ENCODE measurements around the gene NMNAT2.

NMNAT2 gene

GRCh38 chr1:183259924-183260323 is 158.3 kb downstream of the NMNAT2 start:
- intact Hi-C loops (cut with DNase I; ENCODE audit: low total_unique reads): no loop called here
- TF ChIP-seq, protein P1, sequence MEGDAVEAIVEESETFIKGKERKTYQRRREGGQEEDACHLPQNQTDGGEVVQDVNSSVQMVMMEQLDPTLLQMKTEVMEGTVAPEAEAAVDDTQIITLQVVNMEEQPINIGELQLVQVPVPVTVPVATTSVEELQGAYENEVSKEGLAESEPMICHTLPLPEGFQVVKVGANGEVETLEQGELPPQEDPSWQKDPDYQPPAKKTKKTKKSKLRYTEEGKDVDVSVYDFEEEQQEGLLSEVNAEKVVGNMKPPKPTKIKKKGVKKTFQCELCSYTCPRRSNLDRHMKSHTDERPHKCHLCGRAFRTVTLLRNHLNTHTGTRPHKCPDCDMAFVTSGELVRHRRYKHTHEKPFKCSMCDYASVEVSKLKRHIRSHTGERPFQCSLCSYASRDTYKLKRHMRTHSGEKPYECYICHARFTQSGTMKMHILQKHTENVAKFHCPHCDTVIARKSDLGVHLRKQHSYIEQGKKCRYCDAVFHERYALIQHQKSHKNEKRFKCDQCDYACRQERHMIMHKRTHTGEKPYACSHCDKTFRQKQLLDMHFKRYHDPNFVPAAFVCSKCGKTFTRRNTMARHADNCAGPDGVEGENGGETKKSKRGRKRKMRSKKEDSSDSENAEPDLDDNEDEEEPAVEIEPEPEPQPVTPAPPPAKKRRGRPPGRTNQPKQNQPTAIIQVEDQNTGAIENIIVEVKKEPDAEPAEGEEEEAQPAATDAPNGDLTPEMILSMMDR (IDR thresholded peaks at IDR 0.05): no peak

GRCh38 chr1:183255073-183255472 is 163.1 kb downstream of the NMNAT2 start:
- intact Hi-C loops (cut with DNase I; ENCODE audit: low total_unique reads): no loop called here
- TF ChIP-seq, protein P1 (IDR thresholded peaks at IDR 0.05): no peak
- Histone ChIP-seq H3K4me1 (no peaks in the 10 kb centered on the region), H3K36me3 (no peaks in the 10 kb centered on the region), H3K27me3 (no peaks in the 10 kb centered on the region), H3K4me3 (no peak overlapping the region), H3K9me3 (no peaks in the 10 kb centered on the region), H3K27ac (no peak overlapping the region)
- no peak for DNase-seq

More at GRCh38 chr1:183259924-183260323, 158.3 kb downstream of the NMNAT2 start:
- no peaks in the 10 kb centered on the region for H3K27me3 ChIP-seq
- no peaks in the 10 kb centered on the region for H3K4me1 ChIP-seq
- H3K36me3 ChIP-seq: no peaks in the 10 kb centered on the region
- H3K9me3 ChIP-seq: no peaks in the 10 kb centered on the region
- no peak overlapping the region for H3K27ac ChIP-seq
- no peak overlapping the region for H3K4me3 ChIP-seq
- DNase-seq: no peak

DNA sequence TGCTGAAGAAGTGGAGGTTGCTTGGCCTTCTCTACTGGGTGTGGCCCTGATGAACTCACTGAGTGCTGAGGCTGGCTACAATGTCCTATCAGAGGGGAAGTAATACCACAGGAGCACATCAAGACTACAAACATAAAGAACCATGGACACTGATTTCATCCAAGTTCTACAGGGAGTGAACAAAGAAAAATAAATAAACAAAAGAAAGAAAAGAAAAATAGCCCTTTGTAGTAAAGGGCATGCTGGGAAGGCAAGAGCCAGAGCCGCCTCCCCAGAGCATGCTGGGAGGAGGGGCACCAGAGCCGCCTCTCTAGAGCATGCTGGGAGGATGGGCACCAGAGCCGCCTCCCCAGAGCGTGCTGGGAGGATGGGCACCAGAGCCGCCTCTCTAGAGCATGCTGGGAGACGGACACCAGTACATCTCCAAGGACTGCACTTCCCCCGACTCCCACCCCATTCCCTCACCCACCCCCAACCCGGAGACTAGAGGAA is 166.2 kb downstream of the NMNAT2 start:
- TF ChIP-seq, protein P1 (IDR thresholded peaks at IDR 0.05): no peak
- H3K4me1 ChIP-seq: no peaks in the 10 kb centered on the region
- H3K27me3 ChIP-seq: no peaks in the 10 kb centered on the region
- H3K27ac ChIP-seq: no peak overlapping the region
- H3K4me3 ChIP-seq: no peak overlapping the region
- DNase-seq: no peak
- H3K9me3 ChIP-seq: no peaks in the 10 kb centered on the region
- intact Hi-C loops (cut with DNase I; ENCODE audit: low total_unique reads): no loop called here
- H3K36me3 ChIP-seq: no peaks in the 10 kb centered on the region

- no peak overlapping the region for H3K27ac ChIP-seq
- TF ChIP-seq, protein P1 (IDR thresholded peaks at IDR 0.05): no peak
- H3K9me3 ChIP-seq: no peaks in the 10 kb centered on the region
- no peak overlapping the region for H3K4me3 ChIP-seq
- H3K27me3 ChIP-seq: no peaks in the 10 kb centered on the region
- no peak for DNase-seq
- intact Hi-C loops (cut with DNase I; ENCODE audit: low total_unique reads): no loop called here
- H3K36me3 ChIP-seq: no peaks in the 10 kb centered on the region
- no peaks in the 10 kb centered on the region for H3K4me1 ChIP-seq
Observed at GRCh38 chr1:183251101-183251958, 166.8 kb downstream of the NMNAT2 start.

- H3K27ac ChIP-seq: no peak overlapping the region
- no peaks in the 10 kb centered on the region for H3K36me3 ChIP-seq
- H3K27me3 ChIP-seq: no peaks in the 10 kb centered on the region
- intact Hi-C loops (cut with DNase I; ENCODE audit: low total_unique reads): no loop called here
- no peak overlapping the region for H3K4me3 ChIP-seq
- TF ChIP-seq, protein P1 (IDR thresholded peaks at IDR 0.05): no peak
- peaks cover 0 to 9% (median 2%) of the 10 kb centered on the region in 4 donors for H3K4me1 ChIP-seq
- H3K9me3 ChIP-seq: no peaks in the 10 kb centered on the region
- DNase-seq: no peak
Observed at GRCh38 chr1:183249941-183250452, 168.2 kb downstream of the NMNAT2 start.

Data from tibial artery (tissue), 4 donors.